IMR-90 (cell line): Measurements from ENCODE around the gene KDM2B. TPM values are rescaled to one million over a fixed set of nuclear protein-coding genes. Genes with fewer than 3 reads are reported as not detected.

Experiments
- ATAC-seq: fragments of 200-7000 bp; cut with Tn5 transposase; 2 replicates; pipeline ENCODE4 v1.9.1; 2020; ENCODE audit warnings: low read depth, mild to moderate bottlenecking, moderate library complexity
- BruUV-seq: library from RNA; stranded (reverse); fragments of 400-500 nt; replicated peaks from 2 replicates; lab custom pipeline; 2021; lab: Mats Ljungman, UMichigan
- CTCF ChIA-PET: fragments of 300-600 bp; formaldehyde crosslinking; extraction: SDS; loops from one replicate; lab custom pipeline; 2021; ENCODE audit warnings: antibody characterized with exemption; lab: Yijun Ruan, JAX
- POLR2A ChIA-PET: fragments of 300-600 bp; sonication (Branson Sonifier 250); formaldehyde crosslinking; loops from one replicate; lab custom pipeline; 2022; ENCODE audit warnings: antibody characterized with exemption; ENCODE audit not compliant: unreplicated experiment; lab: Charles Lee
- DNase-seq: peaks from one replicate; pipeline ENCODE4 v3.0.0; 2013
- H2AFZ ChIP-seq: replicated peaks from 2 replicates; pipeline ENCODE3; 2013; ENCODE audit warnings: low read length, mild to moderate bottlenecking; ENCODE audit not compliant: poor library complexity
- H2AK5ac ChIP-seq: 2 replicates; pipeline ENCODE4 v1.6.1; 2013; ENCODE audit warnings: low read depth, low read length, inconsistent platforms
- H2AK9ac ChIP-seq: replicated peaks from 2 replicates; pipeline ENCODE3; 2013; ENCODE audit warnings: mild to moderate bottlenecking, low read depth, low read length, moderate library complexity; ENCODE audit not compliant: poor library complexity
- H2BK120ac ChIP-seq: 2 replicates; pipeline ENCODE4 v1.6.1; 2013; ENCODE audit warnings: low read depth, low read length, inconsistent platforms
- H2BK15ac ChIP-seq: 3 replicates; pipeline ENCODE4 v1.6.1; 2013; ENCODE audit warnings: low read depth, low read length, inconsistent platforms
- H2BK20ac ChIP-seq: 2 replicates; pipeline ENCODE4 v1.6.1; 2013; ENCODE audit warnings: low read depth, mild to moderate bottlenecking, inconsistent platforms, low read length, moderate library complexity
- H2BK5ac ChIP-seq: 2 replicates; pipeline ENCODE4 v1.6.1; 2013; ENCODE audit warnings: mild to moderate bottlenecking, low read depth, low read length, inconsistent platforms; ENCODE audit not compliant: poor library complexity, severe bottlenecking
- H3K14ac ChIP-seq: replicated peaks from 2 replicates; pipeline ENCODE4 v1.6.1; 2013; ENCODE audit warnings: low read depth, low read length, inconsistent platforms
- H3K18ac ChIP-seq: 2 replicates; pipeline ENCODE4 v1.6.1; 2013; ENCODE audit warnings: low read depth, low read length, control low read depth
- H3K23ac ChIP-seq: 2 replicates; pipeline ENCODE4 v1.6.1; 2013; ENCODE audit warnings: low read depth, low read length, inconsistent platforms
- H3K27ac ChIP-seq: 2 replicates; pipeline ENCODE4 v1.5.1; 2013; ENCODE audit warnings: mild to moderate bottlenecking, control low read depth, low read length; ENCODE audit not compliant: insufficient read depth
- H3K27me3 ChIP-seq: 2 replicates; pipeline ENCODE4 v1.6.1; 2013; ENCODE audit warnings: low read length; ENCODE audit not compliant: control insufficient read depth, insufficient read depth
- H3K36me3 ChIP-seq: 2 replicates; pipeline ENCODE4 v1.6.1; 2013; ENCODE audit warnings: low read length, mixed read lengths; ENCODE audit not compliant: control insufficient read depth, insufficient read depth
- H3K4ac ChIP-seq: 2 replicates; pipeline ENCODE4 v1.6.1; 2013; ENCODE audit warnings: low read depth, low read length, inconsistent platforms
- H3K4me1 ChIP-seq: 2 replicates; pipeline ENCODE4 v1.6.1; 2013; ENCODE audit warnings: low read length, mixed read lengths; ENCODE audit not compliant: control insufficient read depth, insufficient read depth
- H3K4me2 ChIP-seq: 2 replicates; pipeline ENCODE4 v1.6.1; 2013; ENCODE audit warnings: low read depth, mild to moderate bottlenecking, control low read depth, low read length, moderate library complexity
- H3K4me3 ChIP-seq: 2 replicates; pipeline ENCODE4 v1.5.1; 2013; ENCODE audit warnings: low read depth, mild to moderate bottlenecking, control low read depth, low read length, moderate library complexity; ENCODE audit not compliant: insufficient read depth
- H3K56ac ChIP-seq: 2 replicates; pipeline ENCODE4 v1.6.1; 2013; ENCODE audit warnings: low read length, inconsistent platforms; ENCODE audit not compliant: insufficient read depth; ENCODE audit errors: extremely low read depth
- H3K79me1 ChIP-seq, 2 experiments: 2 replicates each; pipeline ENCODE4 v1.6.1; 2013; ENCODE audit warnings: low read length in 2 of 2, inconsistent platforms in 1 of 2, low read depth in 1 of 2
- H3K9ac ChIP-seq: 2 replicates; pipeline ENCODE4 v1.6.1; 2013; ENCODE audit warnings: low read depth, low read length, control low read depth
- H3K9me1 ChIP-seq: 2 replicates; pipeline ENCODE4 v1.6.1; 2013; ENCODE audit warnings: low read length, inconsistent platforms; ENCODE audit not compliant: insufficient read depth
- H3K9me3 ChIP-seq: 2 replicates; pipeline ENCODE4 v1.6.1; 2013; ENCODE audit warnings: low read length; ENCODE audit not compliant: control insufficient read depth, insufficient read depth
- H4K20me1 ChIP-seq: 2 replicates; pipeline ENCODE4 v1.6.1; 2013; ENCODE audit warnings: low read length, inconsistent platforms; ENCODE audit not compliant: insufficient read depth
- H4K5ac ChIP-seq: 2 replicates; pipeline ENCODE4 v1.6.1; 2013; ENCODE audit warnings: mild to moderate bottlenecking, low read depth, low read length, control low read depth
- H4K8ac ChIP-seq, 2 experiments: 2 replicates each; pipeline ENCODE4 v1.6.1; 2013; ENCODE audit warnings: low read depth in 2 of 2, low read length in 2 of 2, control low read depth in 1 of 2, inconsistent platforms in 1 of 2
- H4K91ac ChIP-seq: 2 replicates; pipeline ENCODE4 v1.6.1; 2013; ENCODE audit warnings: low read depth, low read length, inconsistent platforms; ENCODE audit not compliant: insufficient read depth
- CHD1 ChIP-seq: IDR thresholded peaks from 2 replicates; pipeline ENCODE4 v1.6.1; 2012; ENCODE audit warnings: low read depth, low read length, improper control_type of control experiment
- MAFK ChIP-seq: IDR thresholded peaks from 2 replicates; pipeline ENCODE4 v1.6.1; 2012; ENCODE audit warnings: low read depth, low read length, improper control_type of control experiment
- WGBS, 2 experiments: methylation state at CpG; one replicate each; pipeline versions ENCODE4 v1.1.5 to v1.1.7; 2013; ENCODE audit warnings: missing lambda C conversion rate in 2 of 2; ENCODE audit not compliant: insufficient read length in 1 of 2; ENCODE audit errors: extremely low coverage in 2 of 2; 5-methylcytosine and 5-hydroxymethylcytosine counted together
- dilution Hi-C: fragments of 300-500 bp; cut with HindIII; formaldehyde crosslinking; loops from one replicate; pipeline ENCODE4 v1.14.3; 2018; ENCODE audit warnings: low sequenced_read_pairs; ENCODE audit not compliant: unreplicated experiment
- in situ Hi-C: fragments of 300-500 bp; cut with MboI; formaldehyde crosslinking; loops from 3 replicates; pipeline ENCODE4 v1.14.3; 2019; ENCODE audit warnings: low sequenced_read_pairs, inconsistent platforms, mixed read lengths
- intact Hi-C: fragments of 100-400 bp; cut with micrococcal nuclease; formaldehyde crosslinking; loops from 2 replicates; pipeline ENCODE4 v1.10.0; 2022
- polyA plus RNA-seq, 3 experiments: library from polyadenylated mRNA; depleted of rRNA; stranded (reverse); fragments of >200 nt; gene quantifications; 2 replicates each; pipeline ENCODE4 v1.2.3, GENCODE V29; 2012; ENCODE audit warnings: low replicate concordance in 1 of 3
- total RNA-seq: library from RNA; depleted of rRNA; stranded (reverse); fragments of >200 nt; gene quantifications from 2 replicates; pipeline ENCODE4 v1.2.3, GENCODE V29; 2012

KDM2B gene
- total and polyA plus RNA-seq, 2 of the 4 experiments (the other 2 are of a cell fraction): 22.6 to 24.2 TPM

- 81% methylated on average over 3 of the region's 6 CpGs; no CpG with 5 or more reads in 1 of the 2 experiments for WGBS, 2 experiments
- CTCF ChIA-PET: no interaction called here
- in situ Hi-C loops: no loop called here
These were observed 27.5 kb upstream of the KDM2B start for GRCh38 chr12:121608301-121608700.

More at GRCh38 chr12:121608301-121608700, 27.5 kb upstream of the KDM2B start:
- no peak overlapping the region for H2AK5ac ChIP-seq
- no peak overlapping the region for H2AK9ac ChIP-seq
- dilution Hi-C loops: no loop called here
- no peak overlapping the region for H2BK5ac ChIP-seq
- POLR2A ChIA-PET: no interaction called here
- intact Hi-C loops: no loop called here
- no peak overlapping the region for H3K4ac ChIP-seq
- H3K4me3 ChIP-seq: no peak overlapping the region
- TF ChIP-seq MAFK (peak; percentile 84), CHD1 (no peak)
- H3K4me1 ChIP-seq: peaks cover 4% of the 10 kb centered on the region; the same call in 1 of the 2 replicates
- no peaks in the 10 kb centered on the region for H4K20me1 ChIP-seq
- no peak overlapping the region for H2BK20ac ChIP-seq
- H3K9me1 ChIP-seq: no peaks in the 10 kb centered on the region
- no peaks in the 10 kb centered on the region for H3K27me3 ChIP-seq
- H2AFZ ChIP-seq: no peak overlapping the region
- no peak overlapping the region for H4K91ac ChIP-seq
- no peak overlapping the region for H4K5ac ChIP-seq
- H2BK120ac ChIP-seq: no peak overlapping the region
- H3K9me3 ChIP-seq: no peaks in the 10 kb centered on the region
- H3K27ac ChIP-seq: no peak overlapping the region
- no peak overlapping the region for H4K8ac ChIP-seq
- no peak overlapping the region for H3K9ac ChIP-seq
- no peak for DNase-seq
- BruUV-seq: no TSS peak
- no peak overlapping the region for H3K14ac ChIP-seq
- no peak overlapping the region for H3K18ac ChIP-seq
- H3K56ac ChIP-seq: no peak overlapping the region
- no peak overlapping the region for H3K4me2 ChIP-seq
- no peak overlapping the region for H3K23ac ChIP-seq
- ATAC-seq: no peak
- H3K36me3 ChIP-seq: no peaks in the 10 kb centered on the region
- no peak overlapping the region for H2BK15ac ChIP-seq
- no peaks in the 10 kb centered on the region for H3K79me1 ChIP-seq
